IMR-90 (cell line): ENCODE data around the gene KRTCAP2. TPM values are rescaled to one million over a fixed set of nuclear protein-coding genes. Genes with fewer than 3 reads are reported as not detected.

Experiments
- ATAC-seq: fragments of 200-7000 bp; cut with Tn5 transposase; 2 replicates; pipeline ENCODE4 v1.9.1; 2020; ENCODE audit warnings: low read depth, mild to moderate bottlenecking, moderate library complexity
- BruUV-seq: library from RNA; stranded (reverse); fragments of 400-500 nt; replicated peaks from 2 replicates; lab custom pipeline; 2021; lab: Mats Ljungman, UMichigan
- CTCF ChIA-PET: fragments of 300-600 bp; formaldehyde crosslinking; extraction: SDS; loops from one replicate; lab custom pipeline; 2021; ENCODE audit warnings: antibody characterized with exemption; lab: Yijun Ruan, JAX
- POLR2A ChIA-PET: fragments of 300-600 bp; sonication (Branson Sonifier 250); formaldehyde crosslinking; loops from one replicate; lab custom pipeline; 2022; ENCODE audit warnings: antibody characterized with exemption; ENCODE audit not compliant: unreplicated experiment; lab: Charles Lee
- DNase-seq: peaks from one replicate; pipeline ENCODE4 v3.0.0; 2013
- H2AFZ ChIP-seq: replicated peaks from 2 replicates; pipeline ENCODE3; 2013; ENCODE audit warnings: low read length, mild to moderate bottlenecking; ENCODE audit not compliant: poor library complexity
- H2AK5ac ChIP-seq: 2 replicates; pipeline ENCODE4 v1.6.1; 2013; ENCODE audit warnings: low read depth, low read length, inconsistent platforms
- H2AK9ac ChIP-seq: replicated peaks from 2 replicates; pipeline ENCODE3; 2013; ENCODE audit warnings: mild to moderate bottlenecking, low read depth, low read length, moderate library complexity; ENCODE audit not compliant: poor library complexity
- H2BK120ac ChIP-seq: 2 replicates; pipeline ENCODE4 v1.6.1; 2013; ENCODE audit warnings: low read depth, low read length, inconsistent platforms
- H2BK15ac ChIP-seq: 3 replicates; pipeline ENCODE4 v1.6.1; 2013; ENCODE audit warnings: low read depth, low read length, inconsistent platforms
- H2BK20ac ChIP-seq: 2 replicates; pipeline ENCODE4 v1.6.1; 2013; ENCODE audit warnings: low read depth, mild to moderate bottlenecking, inconsistent platforms, low read length, moderate library complexity
- H2BK5ac ChIP-seq: 2 replicates; pipeline ENCODE4 v1.6.1; 2013; ENCODE audit warnings: mild to moderate bottlenecking, low read depth, low read length, inconsistent platforms; ENCODE audit not compliant: poor library complexity, severe bottlenecking
- H3K14ac ChIP-seq: replicated peaks from 2 replicates; pipeline ENCODE4 v1.6.1; 2013; ENCODE audit warnings: low read depth, low read length, inconsistent platforms
- H3K18ac ChIP-seq: 2 replicates; pipeline ENCODE4 v1.6.1; 2013; ENCODE audit warnings: low read depth, low read length, control low read depth
- H3K23ac ChIP-seq: 2 replicates; pipeline ENCODE4 v1.6.1; 2013; ENCODE audit warnings: low read depth, low read length, inconsistent platforms
- H3K27ac ChIP-seq: 2 replicates; pipeline ENCODE4 v1.5.1; 2013; ENCODE audit warnings: mild to moderate bottlenecking, control low read depth, low read length; ENCODE audit not compliant: insufficient read depth
- H3K27me3 ChIP-seq: 2 replicates; pipeline ENCODE4 v1.6.1; 2013; ENCODE audit warnings: low read length; ENCODE audit not compliant: control insufficient read depth, insufficient read depth
- H3K36me3 ChIP-seq: 2 replicates; pipeline ENCODE4 v1.6.1; 2013; ENCODE audit warnings: low read length, mixed read lengths; ENCODE audit not compliant: control insufficient read depth, insufficient read depth
- H3K4ac ChIP-seq: 2 replicates; pipeline ENCODE4 v1.6.1; 2013; ENCODE audit warnings: low read depth, low read length, inconsistent platforms
- H3K4me1 ChIP-seq: 2 replicates; pipeline ENCODE4 v1.6.1; 2013; ENCODE audit warnings: low read length, mixed read lengths; ENCODE audit not compliant: control insufficient read depth, insufficient read depth
- H3K4me2 ChIP-seq: 2 replicates; pipeline ENCODE4 v1.6.1; 2013; ENCODE audit warnings: low read depth, mild to moderate bottlenecking, control low read depth, low read length, moderate library complexity
- H3K4me3 ChIP-seq: 2 replicates; pipeline ENCODE4 v1.5.1; 2013; ENCODE audit warnings: low read depth, mild to moderate bottlenecking, control low read depth, low read length, moderate library complexity; ENCODE audit not compliant: insufficient read depth
- H3K56ac ChIP-seq: 2 replicates; pipeline ENCODE4 v1.6.1; 2013; ENCODE audit warnings: low read length, inconsistent platforms; ENCODE audit not compliant: insufficient read depth; ENCODE audit errors: extremely low read depth
- H3K79me1 ChIP-seq, 2 experiments: 2 replicates each; pipeline ENCODE4 v1.6.1; 2013; ENCODE audit warnings: low read length in 2 of 2, inconsistent platforms in 1 of 2, low read depth in 1 of 2
- H3K9ac ChIP-seq: 2 replicates; pipeline ENCODE4 v1.6.1; 2013; ENCODE audit warnings: low read depth, low read length, control low read depth
- H3K9me1 ChIP-seq: 2 replicates; pipeline ENCODE4 v1.6.1; 2013; ENCODE audit warnings: low read length, inconsistent platforms; ENCODE audit not compliant: insufficient read depth
- H3K9me3 ChIP-seq: 2 replicates; pipeline ENCODE4 v1.6.1; 2013; ENCODE audit warnings: low read length; ENCODE audit not compliant: control insufficient read depth, insufficient read depth
- H4K20me1 ChIP-seq: 2 replicates; pipeline ENCODE4 v1.6.1; 2013; ENCODE audit warnings: low read length, inconsistent platforms; ENCODE audit not compliant: insufficient read depth
- H4K5ac ChIP-seq: 2 replicates; pipeline ENCODE4 v1.6.1; 2013; ENCODE audit warnings: mild to moderate bottlenecking, low read depth, low read length, control low read depth
- H4K8ac ChIP-seq, 2 experiments: 2 replicates each; pipeline ENCODE4 v1.6.1; 2013; ENCODE audit warnings: low read depth in 2 of 2, low read length in 2 of 2, control low read depth in 1 of 2, inconsistent platforms in 1 of 2
- H4K91ac ChIP-seq: 2 replicates; pipeline ENCODE4 v1.6.1; 2013; ENCODE audit warnings: low read depth, low read length, inconsistent platforms; ENCODE audit not compliant: insufficient read depth
- BHLHE40 ChIP-seq: fragments of 150-350 bp; IDR thresholded peaks from 2 replicates; pipeline ENCODE4 v1.6.1; 2016; ENCODE audit warnings: mild to moderate bottlenecking, low read depth, low read length
- CEBPB ChIP-seq: IDR thresholded peaks from 2 replicates; pipeline ENCODE4 v1.6.1; 2012; ENCODE audit warnings: low read depth, low read length, improper control_type of control experiment
- CHD1 ChIP-seq: IDR thresholded peaks from 2 replicates; pipeline ENCODE4 v1.6.1; 2012; ENCODE audit warnings: low read depth, low read length, improper control_type of control experiment
- FOS ChIP-seq: fragments of 150-350 bp; IDR thresholded peaks from 2 replicates; pipeline ENCODE4 v1.6.1; 2016; ENCODE audit warnings: low read depth, low read length
- MAZ ChIP-seq: IDR thresholded peaks from 2 replicates; pipeline ENCODE4 v1.6.1; 2012; ENCODE audit warnings: low read depth, mild to moderate bottlenecking, low read length, improper control_type of control experiment, moderate library complexity, borderline replicate concordance
- MXI1 ChIP-seq: IDR thresholded peaks from 2 replicates; pipeline ENCODE4 v1.6.1; 2012; ENCODE audit warnings: low read depth, mild to moderate bottlenecking, low read length, moderate library complexity, borderline replicate concordance
- NFE2L2 ChIP-seq: fragments of 150-350 bp; IDR thresholded peaks from 2 replicates; pipeline ENCODE4 v1.6.1; 2016; ENCODE audit warnings: low read depth, mild to moderate bottlenecking, low read length
- POLR2A ChIP-seq: IDR thresholded peaks from 2 replicates; pipeline ENCODE4 v1.6.1; 2012; ENCODE audit warnings: mild to moderate bottlenecking, low read depth, low read length
- RAD21 ChIP-seq: IDR thresholded peaks from 2 replicates; pipeline ENCODE4 v1.6.1; 2012; ENCODE audit warnings: low read length, improper control_type of control experiment
- RFX5 ChIP-seq: IDR thresholded peaks from 2 replicates; pipeline ENCODE4 v1.8.0; 2012; ENCODE audit warnings: low read depth, mild to moderate bottlenecking, low read length, moderate library complexity
- SMC3 ChIP-seq: fragments of 150-350 bp; IDR thresholded peaks from 2 replicates; pipeline ENCODE4 v1.6.1; 2016; ENCODE audit warnings: low read depth, mild to moderate bottlenecking, antibody characterized with exemption, low read length, moderate library complexity
- WGBS, 2 experiments: methylation state at CpG; one replicate each; pipeline versions ENCODE4 v1.1.5 to v1.1.7; 2013; ENCODE audit warnings: missing lambda C conversion rate in 2 of 2; ENCODE audit not compliant: insufficient read length in 1 of 2; ENCODE audit errors: extremely low coverage in 2 of 2; 5-methylcytosine and 5-hydroxymethylcytosine counted together
- dilution Hi-C: fragments of 300-500 bp; cut with HindIII; formaldehyde crosslinking; loops from one replicate; pipeline ENCODE4 v1.14.3; 2018; ENCODE audit warnings: low sequenced_read_pairs; ENCODE audit not compliant: unreplicated experiment
- in situ Hi-C: fragments of 300-500 bp; cut with MboI; formaldehyde crosslinking; loops from 3 replicates; pipeline ENCODE4 v1.14.3; 2019; ENCODE audit warnings: low sequenced_read_pairs, inconsistent platforms, mixed read lengths
- intact Hi-C: fragments of 100-400 bp; cut with micrococcal nuclease; formaldehyde crosslinking; loops from 2 replicates; pipeline ENCODE4 v1.10.0; 2022
- polyA plus RNA-seq, 3 experiments: library from polyadenylated mRNA; depleted of rRNA; stranded (reverse); fragments of >200 nt; gene quantifications; 2 replicates each; pipeline ENCODE4 v1.2.3, GENCODE V29; 2012; ENCODE audit warnings: low replicate concordance in 1 of 3
- total RNA-seq: library from RNA; depleted of rRNA; stranded (reverse); fragments of >200 nt; gene quantifications from 2 replicates; pipeline ENCODE4 v1.2.3, GENCODE V29; 2012
- TF ChIP-seq, protein P1 (sequence below): conservative IDR thresholded peaks from 2 replicates; pipeline ENCODE4 v1.5.1; 2012; ENCODE audit warnings: mild to moderate bottlenecking, low read depth, low read length, improper control_type of control experiment
- TF ChIP-seq, protein P2 (sequence below): fragments of 150-350 bp; IDR thresholded peaks from 2 replicates; pipeline ENCODE4 v1.6.1; 2016; ENCODE audit warnings: low read depth, mild to moderate bottlenecking, low read length, moderate library complexity, borderline replicate concordance
- TF ChIP-seq, protein P3 (sequence below): fragments of 150-350 bp; IDR thresholded peaks from 2 replicates; pipeline ENCODE4 v1.6.1; 2017; ENCODE audit warnings: mild to moderate bottlenecking, antibody characterized with exemption, low read length, low read depth

KRTCAP2 gene
- total and polyA plus RNA-seq, 2 of the 4 experiments (the other 2 are of a cell fraction): 76.7 to 232 TPM

DNA sequence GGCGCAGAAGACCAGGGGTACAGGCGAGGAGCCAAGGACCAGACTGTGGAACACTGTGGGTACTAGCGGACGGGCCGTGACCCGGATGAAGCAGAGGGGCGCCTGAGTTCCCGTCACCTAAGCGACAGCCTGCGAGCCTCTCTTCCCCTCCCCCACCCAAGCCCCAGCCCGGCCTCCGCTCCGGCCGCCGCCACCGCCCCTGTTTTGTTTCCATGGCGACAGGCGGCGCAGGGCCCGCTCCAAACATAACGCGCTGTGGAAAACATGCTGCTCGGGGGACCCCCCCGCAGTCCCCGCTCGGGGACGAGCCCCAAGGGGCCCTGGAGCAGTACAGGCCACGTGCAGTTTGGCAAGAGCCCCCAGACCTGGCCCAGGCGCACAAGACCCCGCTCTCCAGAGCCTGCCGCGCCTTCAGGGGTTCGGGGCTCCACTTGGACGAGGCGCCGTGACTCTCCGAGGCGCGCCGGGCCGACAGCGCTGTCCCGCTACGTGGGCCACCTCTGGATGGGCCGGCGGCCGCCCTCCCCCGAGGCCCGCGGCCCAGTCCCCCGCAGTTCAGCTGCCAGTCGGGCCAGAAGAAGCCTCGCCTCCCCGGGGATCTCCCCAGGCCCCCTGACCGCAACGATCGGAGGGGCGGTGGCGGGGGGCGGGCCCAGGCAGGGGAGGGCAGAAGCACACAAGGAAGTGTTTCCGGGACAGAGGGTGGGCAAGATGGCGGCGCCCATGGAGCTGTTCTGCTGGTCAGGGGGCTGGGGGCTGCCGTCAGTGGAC, 35.6 kb upstream of the KRTCAP2 start, which contains the start of gene MTX1:
MTX1 (plus strand) TSS at position 155 of the 771 bp plus-strand sequence; CDS start at position 265, 110 bp downstream.
- Histone ChIP-seq H3K14ac (peak within 1 kb of the TSS; percentile 98), H3K36me3 (peaks cover 5% of the 10 kb centered on the region; the same call in 1 of the 2 replicates), H2BK15ac (peak within 1 kb of the TSS; percentile 61; the same call in 1 of the 3 replicates), H3K79me1 (peaks cover 13 to 24% of the 10 kb centered on the region in 2 experiments), H3K4me3 (peak within 1 kb of the TSS; percentile 100), H2AFZ (peak within 1 kb of the TSS; percentile 89), H3K4me1 (peaks cover 15% of the 10 kb centered on the region), H2BK5ac (peak within 1 kb of the TSS; percentile 74), H2BK20ac (no peak within 1 kb of the TSS; the same call in 1 of the 2 replicates), H3K9me1 (peaks cover 6% of the 10 kb centered on the region; the same call in 1 of the 2 replicates), H3K56ac (peak within 1 kb of the TSS; percentile 85), H3K23ac (peak within 1 kb of the TSS; percentile 87), H3K18ac (peak within 1 kb of the TSS; percentile 74), H3K9ac (peak within 1 kb of the TSS; percentile 99), H4K91ac (peak within 1 kb of the TSS; percentile 87), H4K8ac (peak within 1 kb of the TSS; percentile 99 to 100), H2AK5ac (peak within 1 kb of the TSS; percentile 95), H4K20me1 (no peaks in the 10 kb centered on the region), H3K9me3 (no peaks in the 10 kb centered on the region), H3K27me3 (no peaks in the 10 kb centered on the region), H2AK9ac (peak within 1 kb of the TSS; percentile 99), H3K27ac (peak within 1 kb of the TSS; percentile 86), H2BK120ac (peak within 1 kb of the TSS; percentile 77), H3K4ac (peak within 1 kb of the TSS; percentile 98), H3K4me2 (peak within 1 kb of the TSS; percentile 100), H4K5ac (peak within 1 kb of the TSS; percentile 100)
- 0% methylated on average over 42 of the region's 64 CpGs; no CpG with 5 or more reads in 1 of the 2 experiments for WGBS, 2 experiments
- BruUV-seq: no TSS peak
- DNase-seq: peak; percentile 68
- ChIA-PET CTCF (interaction anchor here (2.0 kb wide), 1 partner anchor 36 kb away, joined by 6 read pairs; the partner anchor contains the start of gene KRTCAP2), POLR2A (no interaction called here)
- in situ Hi-C loops: no loop called here
- intact Hi-C loops: loop anchor here (1.0 to 10.0 kb wide), 3 partner anchors 33 to 386 kb away; partner anchors contain the start of gene RUSC1
- dilution Hi-C loops: no loop called here
- peak; percentile 88 for ATAC-seq
- TF ChIP-seq BHLHE40: peak; percentile 39; the same call in 1 of the 2 replicates
- peak; percentile 89 for TF ChIP-seq POLR2A
- TF ChIP-seq, protein P1, sequence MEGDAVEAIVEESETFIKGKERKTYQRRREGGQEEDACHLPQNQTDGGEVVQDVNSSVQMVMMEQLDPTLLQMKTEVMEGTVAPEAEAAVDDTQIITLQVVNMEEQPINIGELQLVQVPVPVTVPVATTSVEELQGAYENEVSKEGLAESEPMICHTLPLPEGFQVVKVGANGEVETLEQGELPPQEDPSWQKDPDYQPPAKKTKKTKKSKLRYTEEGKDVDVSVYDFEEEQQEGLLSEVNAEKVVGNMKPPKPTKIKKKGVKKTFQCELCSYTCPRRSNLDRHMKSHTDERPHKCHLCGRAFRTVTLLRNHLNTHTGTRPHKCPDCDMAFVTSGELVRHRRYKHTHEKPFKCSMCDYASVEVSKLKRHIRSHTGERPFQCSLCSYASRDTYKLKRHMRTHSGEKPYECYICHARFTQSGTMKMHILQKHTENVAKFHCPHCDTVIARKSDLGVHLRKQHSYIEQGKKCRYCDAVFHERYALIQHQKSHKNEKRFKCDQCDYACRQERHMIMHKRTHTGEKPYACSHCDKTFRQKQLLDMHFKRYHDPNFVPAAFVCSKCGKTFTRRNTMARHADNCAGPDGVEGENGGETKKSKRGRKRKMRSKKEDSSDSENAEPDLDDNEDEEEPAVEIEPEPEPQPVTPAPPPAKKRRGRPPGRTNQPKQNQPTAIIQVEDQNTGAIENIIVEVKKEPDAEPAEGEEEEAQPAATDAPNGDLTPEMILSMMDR: no peak
- TF ChIP-seq SMC3: no peak
- TF ChIP-seq CEBPB: no peak
- TF ChIP-seq, protein P2, sequence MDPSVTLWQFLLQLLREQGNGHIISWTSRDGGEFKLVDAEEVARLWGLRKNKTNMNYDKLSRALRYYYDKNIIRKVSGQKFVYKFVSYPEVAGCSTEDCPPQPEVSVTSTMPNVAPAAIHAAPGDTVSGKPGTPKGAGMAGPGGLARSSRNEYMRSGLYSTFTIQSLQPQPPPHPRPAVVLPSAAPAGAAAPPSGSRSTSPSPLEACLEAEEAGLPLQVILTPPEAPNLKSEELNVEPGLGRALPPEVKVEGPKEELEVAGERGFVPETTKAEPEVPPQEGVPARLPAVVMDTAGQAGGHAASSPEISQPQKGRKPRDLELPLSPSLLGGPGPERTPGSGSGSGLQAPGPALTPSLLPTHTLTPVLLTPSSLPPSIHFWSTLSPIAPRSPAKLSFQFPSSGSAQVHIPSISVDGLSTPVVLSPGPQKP: no peak
- TF ChIP-seq RAD21: no peak
- TF ChIP-seq FOS: no peak
- no peak for TF ChIP-seq RFX5
- TF ChIP-seq MAZ: peak; percentile 47; the same call in 1 of the 2 replicates
- no peak for TF ChIP-seq CHD1
- peak; percentile 85 for TF ChIP-seq MXI1
- no peak for TF ChIP-seq NFE2L2
- TF ChIP-seq, protein P3, sequence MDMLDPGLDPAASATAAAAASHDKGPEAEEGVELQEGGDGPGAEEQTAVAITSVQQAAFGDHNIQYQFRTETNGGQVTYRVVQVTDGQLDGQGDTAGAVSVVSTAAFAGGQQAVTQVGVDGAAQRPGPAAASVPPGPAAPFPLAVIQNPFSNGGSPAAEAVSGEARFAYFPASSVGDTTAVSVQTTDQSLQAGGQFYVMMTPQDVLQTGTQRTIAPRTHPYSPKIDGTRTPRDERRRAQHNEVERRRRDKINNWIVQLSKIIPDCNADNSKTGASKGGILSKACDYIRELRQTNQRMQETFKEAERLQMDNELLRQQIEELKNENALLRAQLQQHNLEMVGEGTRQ: no peak
